RPMI7951 (cell line): Measurements from ENCODE around the gene VPS29. TPM values are rescaled to one million over a fixed set of nuclear protein-coding genes. Genes with fewer than 3 reads are reported as not detected.
"Not testable (repeated sequence)": the region's sequence is repeated elsewhere in the genome, so short reads cannot be mapped to it uniquely, and the experiment has no call there.

Experiments
- DNase-seq: peaks from one replicate; pipeline ENCODE4 v3.0.0-alpha.2; 2012; ENCODE audit warnings: low read depth
- total RNA-seq: library from RNA; depleted of rRNA; stranded (reverse); fragments of >200 nt; shearing (Covaris generic); gene quantifications from 2 replicates; pipeline ENCODE4 v1.2.3, GENCODE V29; 2014

The VPS29 gene
- total RNA-seq, 1 experiment from 2014 or later, result 106 TPM

DNA sequence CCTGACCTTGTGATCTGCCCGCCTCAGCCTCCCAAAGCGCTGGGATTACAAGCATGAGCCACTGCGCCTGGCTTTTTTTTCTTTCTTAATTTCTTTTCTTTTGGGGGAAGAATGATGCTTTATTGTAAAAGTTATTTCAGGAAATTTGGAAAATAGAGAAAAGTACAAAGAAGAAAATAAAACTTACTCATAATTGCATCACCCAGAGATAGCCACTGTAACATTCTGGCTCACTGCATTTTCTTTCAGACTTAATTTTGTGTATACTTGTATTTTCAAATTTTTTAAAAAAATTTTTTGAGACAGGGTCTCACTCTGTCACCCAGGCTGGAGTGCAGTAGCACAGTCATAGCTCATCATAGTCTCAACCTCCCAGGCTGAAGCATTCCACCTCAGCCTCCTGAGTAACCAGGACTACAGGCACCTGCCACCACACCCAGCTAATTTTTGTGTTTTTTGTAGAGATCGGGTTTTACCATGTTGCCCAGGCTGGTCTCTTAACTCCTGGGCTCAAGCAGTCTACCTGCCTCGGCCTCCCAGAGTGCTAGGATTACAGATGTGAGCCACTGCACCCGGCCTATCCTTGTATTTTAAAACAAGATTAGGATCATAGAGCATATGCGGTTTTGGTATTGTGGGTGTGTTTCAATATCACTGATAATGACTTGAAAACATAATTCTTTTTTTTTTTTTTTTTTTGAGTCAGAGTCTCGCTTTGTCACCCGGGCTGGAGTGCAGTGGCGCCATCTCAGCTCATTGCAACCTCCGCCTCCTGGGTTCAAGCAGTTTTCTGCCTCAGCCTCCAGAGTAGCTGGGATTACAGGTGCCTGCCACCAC, 19.2 kb upstream of the VPS29 start:
- DNase-seq, result not testable (repeated sequence)

DNA sequence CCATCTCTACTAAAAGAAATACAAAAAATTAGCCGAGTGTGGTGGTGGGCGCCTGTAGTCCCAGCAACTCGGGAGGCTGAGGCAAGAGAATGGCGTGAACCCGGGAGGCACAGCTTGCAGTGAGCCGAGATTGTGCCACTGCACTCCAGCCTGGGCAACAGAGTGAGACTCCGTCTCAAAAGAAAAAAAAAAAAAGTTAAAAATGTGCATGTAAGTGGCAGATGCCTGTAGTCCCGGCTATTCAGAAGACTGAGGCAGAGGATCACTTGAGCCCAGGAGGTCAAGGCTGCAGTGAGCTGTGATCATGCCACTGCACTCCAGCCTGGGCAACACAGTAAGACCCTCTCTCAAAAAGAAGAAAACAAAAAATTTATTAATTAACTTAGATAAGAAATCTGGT, 16.1 kb upstream of the VPS29 start:
- not testable (repeated sequence) for DNase-seq

GRCh38 chr12:110516995-110517394, 15.1 kb upstream of the VPS29 start:
- DNase-seq, result no peak

GRCh38 chr12:110514363-110514762, 12.5 kb upstream of the VPS29 start:
- no peak for DNase-seq

- no peak for DNase-seq
Observed at GRCh38 chr12:110513842-110514241, 11.9 kb upstream of the VPS29 start.

DNA sequence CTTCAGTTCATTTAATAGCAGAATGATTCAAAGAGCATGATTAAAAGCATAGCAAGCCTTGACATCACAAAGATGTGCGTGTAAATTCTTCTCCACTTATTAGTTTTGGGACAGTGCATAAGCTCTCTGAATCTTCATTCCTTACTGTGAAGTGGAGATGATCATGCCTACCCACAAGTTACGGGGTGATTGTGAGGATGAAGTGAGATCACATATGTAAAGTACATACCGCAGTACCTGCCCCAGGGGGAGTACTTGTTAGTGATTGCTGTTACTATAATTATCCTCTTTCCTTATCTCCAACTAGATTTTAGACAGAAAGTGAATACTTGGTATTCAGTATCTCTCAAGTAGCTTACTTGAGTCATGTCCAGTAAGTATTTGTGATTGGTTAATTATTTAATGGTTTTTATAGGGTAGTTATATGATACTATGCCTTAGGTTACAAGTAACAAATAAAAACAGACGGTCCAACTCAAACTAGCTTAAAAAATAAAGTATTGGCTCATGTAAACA, 6.2 kb upstream of the VPS29 start:
- DNase-seq, result no peak

DNA sequence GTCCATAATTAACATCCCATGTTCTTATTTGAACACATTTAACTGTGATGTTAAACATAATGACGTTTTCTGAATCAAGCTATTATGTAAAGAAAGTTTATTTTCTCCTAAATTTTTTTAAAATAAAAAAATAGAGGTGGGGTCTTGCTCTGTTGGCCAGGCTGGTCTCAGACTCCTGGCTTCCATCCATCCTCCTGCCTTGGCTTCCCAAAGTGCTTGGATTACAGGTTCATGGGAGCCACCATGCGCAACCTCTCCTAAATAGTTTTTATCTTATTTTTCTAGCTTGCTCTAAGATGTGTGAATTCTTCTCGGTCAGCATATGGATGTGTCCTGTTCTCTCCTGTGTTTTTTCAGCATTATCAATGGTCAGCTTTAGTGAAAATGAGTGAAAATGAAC, 3.4 kb upstream of the VPS29 start:
- DNase-seq, result no peak

DNA sequence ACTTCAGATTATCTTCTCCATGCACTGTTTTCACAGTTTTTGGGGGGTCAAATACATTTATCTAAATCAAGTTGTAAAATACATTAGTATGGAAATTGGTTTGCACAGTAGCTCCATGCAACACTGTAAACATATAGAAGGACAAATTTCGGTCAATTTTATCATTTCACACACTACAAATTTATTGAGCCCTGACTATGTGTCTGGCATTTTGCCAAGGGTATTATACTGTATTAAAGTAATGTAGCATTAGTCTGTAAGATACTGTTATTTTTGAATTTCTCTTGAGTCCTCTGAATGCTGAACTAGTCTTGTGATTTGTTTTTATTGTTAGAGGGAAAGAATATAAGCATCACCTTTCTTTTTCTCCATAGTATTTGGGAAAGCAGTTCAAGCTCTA, 1.5 kb upstream of the VPS29 start:
- DNase-seq, result no peak

- DNase-seq, result peak; percentile 54
Observed at GRCh38 chr12:110501399-110501751, 536 bp downstream of the VPS29 start.

DNA sequence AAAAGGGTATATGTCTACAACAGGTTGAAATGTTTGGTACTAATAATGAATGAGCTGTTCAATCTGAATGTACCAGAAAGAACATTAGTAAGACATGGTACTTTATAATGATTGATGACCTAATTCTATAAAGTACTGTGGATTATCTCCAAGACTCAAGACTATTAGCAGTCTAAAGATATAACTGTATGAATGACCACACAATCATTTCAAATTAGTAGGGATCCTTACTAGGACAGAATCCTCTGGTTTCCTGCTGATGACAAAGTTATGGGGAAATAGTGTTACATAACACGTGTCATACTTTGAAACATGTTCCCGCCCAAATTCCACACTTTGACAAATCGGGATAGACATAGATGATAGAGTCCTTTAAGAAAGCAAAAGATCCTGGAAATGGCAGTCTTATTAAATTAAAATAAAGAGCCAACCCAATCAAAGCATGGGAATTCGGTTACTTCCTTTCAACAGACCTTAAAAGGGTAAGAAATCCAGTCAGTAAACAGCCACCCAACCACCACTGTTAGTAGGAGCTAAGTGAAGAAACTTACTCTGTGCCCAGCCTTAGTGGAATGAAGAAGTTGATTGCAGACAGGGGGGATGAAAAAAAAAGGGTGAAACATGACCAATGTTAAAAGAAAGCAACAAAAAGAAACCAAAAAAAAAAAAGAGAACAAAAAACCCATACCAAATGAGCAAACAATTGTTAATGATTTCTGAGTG, 2.8 kb downstream of the VPS29 start:
- peak; percentile 30 for DNase-seq

- DNase-seq, result no peak
Observed at GRCh38 chr12:110475426-110475825, 26.5 kb downstream of the VPS29 start.

DNA sequence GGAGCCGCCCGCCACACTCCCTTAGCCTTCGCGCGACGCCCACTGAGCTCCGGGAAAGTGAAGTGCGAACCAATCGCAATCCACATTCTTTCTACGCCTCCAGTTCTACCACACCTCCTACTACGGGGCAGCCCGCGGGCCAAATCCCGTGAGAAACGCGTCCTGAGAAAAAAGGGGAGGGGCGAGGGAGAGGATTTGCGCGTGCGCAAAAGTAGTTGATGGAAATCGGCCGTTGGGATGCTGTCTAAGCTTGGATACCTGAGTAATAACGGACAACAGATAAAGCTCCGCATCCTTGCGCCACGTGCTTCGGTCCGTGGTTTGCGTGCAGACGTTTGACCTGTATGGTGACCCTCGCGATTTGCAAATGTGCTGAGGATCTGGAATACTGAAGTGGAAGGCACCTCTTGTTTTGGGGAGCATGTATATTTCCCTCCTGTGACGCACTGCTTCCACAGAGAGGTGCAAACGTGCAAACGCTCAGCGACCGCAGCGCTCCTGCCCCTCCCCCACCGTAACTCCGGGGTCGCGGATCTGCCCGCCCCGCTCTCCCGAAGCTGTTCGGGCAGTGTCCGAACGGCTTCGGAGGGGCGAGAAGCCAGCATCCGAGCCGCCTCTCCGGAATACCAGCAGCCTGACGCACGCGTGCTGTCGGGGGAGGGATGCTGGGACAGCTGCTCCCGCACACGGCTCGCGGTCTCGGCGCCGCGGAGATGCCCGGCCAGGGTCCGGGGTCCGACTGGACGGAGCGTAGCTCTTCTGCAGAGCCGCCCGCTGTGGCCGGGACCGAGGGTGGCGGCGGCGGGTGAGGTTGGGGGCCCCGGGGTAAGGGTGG, 33.5 kb downstream of the VPS29 start, which contains the start of the genes FAM216A and GPN3:
FAM216A (plus strand) TSS at position 632 of the 835 bp plus-strand sequence; CDS start at position 663, 31 bp downstream.
GPN3 (minus strand) TSS at position 44 of the 835 bp plus-strand sequence. CDS start 54 bp downstream, outside the sequence.
- peak; percentile 97 for DNase-seq

- DNase-seq, result no peak
Observed at GRCh38 chr12:110467847-110468213, 34.1 kb downstream of the VPS29 start.

GRCh38 chr12:110466791-110467190, 35.1 kb downstream of the VPS29 start:
- DNase-seq, result no peak

- not testable (repeated sequence) for DNase-seq
Observed at GRCh38 chr12:110465765-110466164, 36.1 kb downstream of the VPS29 start.

DNA sequence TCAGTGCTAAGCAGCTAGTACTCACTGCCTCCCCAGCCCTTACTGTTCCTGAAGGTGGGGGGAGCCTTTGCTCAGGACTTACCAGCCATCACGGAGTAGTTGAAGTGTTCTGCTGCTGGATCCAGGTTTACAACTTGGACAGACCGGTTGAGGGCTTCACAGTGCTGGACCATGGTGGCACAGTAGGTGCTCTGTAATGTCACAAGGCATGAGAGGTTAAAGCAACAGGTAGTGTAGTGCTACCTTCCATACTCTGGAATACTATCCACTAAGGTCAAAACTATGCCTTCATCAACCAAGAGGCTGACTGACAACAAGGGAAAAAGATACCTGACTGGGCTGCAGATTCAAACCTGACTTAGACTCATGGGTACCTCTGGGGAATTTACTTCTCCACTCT, 36.9 kb downstream of the VPS29 start:
- DNase-seq, result no peak

- not testable (repeated sequence) for DNase-seq
Observed at GRCh38 chr12:110461189-110461588, 40.7 kb downstream of the VPS29 start.

DNA sequence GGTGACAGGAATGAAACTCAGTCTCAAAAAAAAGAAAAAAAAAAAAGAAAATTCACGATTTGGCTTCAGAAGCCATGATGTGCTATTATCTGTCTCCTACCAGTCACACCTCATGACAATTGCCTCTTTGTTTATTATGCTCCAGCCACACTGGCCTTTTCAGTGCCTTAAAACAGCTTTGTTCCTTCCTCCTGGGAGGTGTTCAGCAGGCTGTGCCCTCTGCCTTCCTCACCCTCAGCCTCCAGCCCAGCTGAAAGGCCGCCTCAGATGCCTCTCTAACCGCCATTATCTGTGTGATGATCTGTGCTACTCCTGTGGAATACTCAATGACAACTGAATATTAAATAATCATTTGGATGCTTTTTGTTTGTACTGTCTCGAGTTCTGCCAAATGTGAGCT, 43.2 kb downstream of the VPS29 start:
- DNase-seq, result no peak

DNA sequence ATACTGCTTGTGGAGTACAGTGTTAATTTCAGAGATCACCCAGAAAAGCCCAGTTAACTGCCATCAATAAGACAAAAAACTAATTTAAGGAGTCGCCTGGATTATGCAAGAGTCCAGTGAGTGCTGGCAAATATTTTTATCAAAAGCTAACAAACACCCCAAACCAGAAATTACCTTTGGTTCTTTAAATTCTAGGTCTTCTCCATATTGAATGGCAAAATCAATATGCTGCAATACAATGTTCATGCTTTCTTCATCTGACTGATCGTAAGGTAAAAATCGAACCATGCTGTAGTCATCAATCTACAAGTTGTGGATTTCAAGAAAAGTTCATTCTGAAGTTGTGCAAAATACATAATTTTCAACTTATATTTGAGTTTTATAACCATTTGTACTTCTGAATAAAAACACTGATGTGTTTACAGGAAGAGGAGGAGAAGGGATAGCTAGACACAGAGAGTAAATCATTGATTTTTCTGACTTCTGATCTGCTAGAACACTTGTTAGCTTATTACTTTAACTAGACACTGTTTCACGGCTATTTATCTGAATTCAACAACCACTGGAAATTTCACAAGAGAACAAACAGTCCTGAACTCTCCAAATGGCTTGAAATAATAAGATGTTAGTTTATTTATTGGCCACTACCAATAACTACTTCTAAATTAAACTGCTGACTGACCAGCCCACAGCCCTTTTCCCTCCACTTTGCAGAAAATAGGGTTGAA, 48.2 kb downstream of the VPS29 start:
- no peak for DNase-seq

- DNase-seq, result no peak
Observed at GRCh38 chr12:110451263-110451662, 50.6 kb downstream of the VPS29 start.
